GM12873 (cell line): ENCODE measurements around the gene NOX4.

Experiments used
- TF ChIP-seq, protein P1 (sequence below): IDR thresholded peaks from 2 replicates; pipeline ENCODE4 v1.5.1; 2012; ENCODE audit warnings: low read depth, mild to moderate bottlenecking, moderate library complexity, low read length, control low read depth; ENCODE audit not compliant: insufficient read depth; ENCODE audit errors: missing control alignments

NOX4 gene

DNA sequence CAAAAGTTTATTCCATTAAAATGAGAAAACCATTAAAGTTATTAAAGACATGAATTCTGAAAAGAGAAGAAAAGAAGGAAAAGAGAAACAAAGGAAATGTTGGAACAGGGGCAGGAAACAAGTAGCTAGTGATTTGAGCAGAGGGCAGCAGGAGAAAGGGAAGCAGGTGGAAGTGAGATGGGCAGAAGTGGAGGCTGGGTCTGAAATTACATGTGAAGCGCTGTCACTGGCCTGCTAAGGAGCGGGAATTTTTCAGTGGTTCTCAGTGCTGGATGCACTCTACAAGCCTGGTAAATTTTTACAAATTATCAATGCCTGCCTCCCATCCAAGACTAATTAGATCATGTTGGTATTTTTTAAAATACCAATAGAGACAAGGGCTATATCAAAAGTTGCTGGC lies 48.4 kb downstream of the NOX4 start:
- TF ChIP-seq, protein P1, sequence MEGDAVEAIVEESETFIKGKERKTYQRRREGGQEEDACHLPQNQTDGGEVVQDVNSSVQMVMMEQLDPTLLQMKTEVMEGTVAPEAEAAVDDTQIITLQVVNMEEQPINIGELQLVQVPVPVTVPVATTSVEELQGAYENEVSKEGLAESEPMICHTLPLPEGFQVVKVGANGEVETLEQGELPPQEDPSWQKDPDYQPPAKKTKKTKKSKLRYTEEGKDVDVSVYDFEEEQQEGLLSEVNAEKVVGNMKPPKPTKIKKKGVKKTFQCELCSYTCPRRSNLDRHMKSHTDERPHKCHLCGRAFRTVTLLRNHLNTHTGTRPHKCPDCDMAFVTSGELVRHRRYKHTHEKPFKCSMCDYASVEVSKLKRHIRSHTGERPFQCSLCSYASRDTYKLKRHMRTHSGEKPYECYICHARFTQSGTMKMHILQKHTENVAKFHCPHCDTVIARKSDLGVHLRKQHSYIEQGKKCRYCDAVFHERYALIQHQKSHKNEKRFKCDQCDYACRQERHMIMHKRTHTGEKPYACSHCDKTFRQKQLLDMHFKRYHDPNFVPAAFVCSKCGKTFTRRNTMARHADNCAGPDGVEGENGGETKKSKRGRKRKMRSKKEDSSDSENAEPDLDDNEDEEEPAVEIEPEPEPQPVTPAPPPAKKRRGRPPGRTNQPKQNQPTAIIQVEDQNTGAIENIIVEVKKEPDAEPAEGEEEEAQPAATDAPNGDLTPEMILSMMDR: no peak

DNA sequence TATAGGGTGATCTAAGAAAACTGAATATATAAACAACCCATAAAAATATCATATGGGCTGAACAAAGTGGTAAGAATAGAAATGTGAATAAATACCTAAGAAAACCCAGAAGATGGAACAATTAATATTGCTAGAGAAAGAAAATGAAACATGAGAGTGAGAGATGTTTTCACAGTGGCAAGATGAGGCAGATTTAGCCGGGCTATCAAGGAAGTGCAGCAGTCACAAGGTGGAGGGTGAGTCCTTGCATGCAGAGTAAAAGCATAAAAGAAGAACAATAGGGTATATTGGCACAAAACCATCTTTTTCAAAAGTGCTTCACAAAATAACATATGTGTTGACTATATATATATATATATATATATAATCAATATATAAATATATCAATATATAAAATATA lies 49.6 kb downstream of the NOX4 start:
- TF ChIP-seq, protein P1: no peak

DNA sequence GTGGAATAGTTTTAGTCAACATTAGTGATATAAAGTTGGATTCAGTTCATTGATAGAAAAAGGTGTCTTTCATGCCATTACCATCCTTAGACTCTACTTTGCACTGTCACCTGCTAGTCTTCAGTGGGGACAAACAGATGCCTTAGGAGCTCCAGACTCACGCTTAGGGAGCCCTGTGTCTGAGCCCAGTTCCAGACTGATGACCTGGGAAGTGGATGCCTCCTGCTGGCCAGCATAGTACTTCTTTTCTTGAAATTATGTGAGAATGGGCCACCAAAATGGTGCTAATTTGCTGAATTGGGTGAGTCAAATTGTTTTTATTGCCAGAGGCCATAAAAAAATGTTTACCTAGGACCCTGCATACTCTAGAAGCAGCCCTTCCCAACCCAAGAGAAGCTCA lies 53.9 kb downstream of the NOX4 start:
- TF ChIP-seq, protein P1: no peak

DNA sequence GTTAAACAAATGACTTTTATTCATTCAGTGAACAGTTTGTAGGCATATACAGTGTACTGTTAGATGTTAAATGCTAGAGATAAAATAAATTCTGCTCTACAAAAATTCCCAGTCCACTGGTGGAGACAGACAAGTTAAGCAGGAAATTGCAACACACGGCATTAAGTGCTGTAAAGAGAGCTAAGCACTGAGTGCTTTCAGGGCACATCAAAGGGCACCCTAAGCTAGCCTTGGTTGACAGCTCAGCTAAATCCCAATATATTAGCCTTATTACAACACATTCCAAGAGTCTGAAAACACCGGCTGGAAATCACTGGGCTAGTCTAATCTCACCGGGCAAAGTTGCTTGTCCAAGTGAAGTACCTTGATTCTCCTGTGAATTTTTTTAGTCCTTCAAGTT lies 55.1 kb downstream of the NOX4 start:
- TF ChIP-seq, protein P1: no peak

DNA sequence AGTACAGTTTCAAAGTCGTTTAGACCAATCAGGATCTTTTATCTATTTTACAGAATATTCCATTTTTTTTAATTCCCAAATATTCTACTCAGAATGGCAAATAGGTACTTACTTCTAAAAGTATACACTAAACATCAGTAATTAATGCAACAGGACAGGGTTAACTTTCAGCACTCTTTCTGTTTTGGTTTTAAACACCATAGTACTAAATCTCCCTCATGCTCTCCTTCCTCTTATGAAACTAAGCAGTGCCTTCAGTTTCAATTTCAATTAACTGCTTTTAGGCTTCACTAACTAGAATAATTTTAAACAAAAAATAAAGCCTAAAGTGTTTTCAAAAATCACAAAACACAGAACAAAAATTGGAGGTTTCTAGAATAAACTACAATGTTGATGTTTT lies 57.9 kb downstream of the NOX4 start:
- TF ChIP-seq, protein P1: no peak

DNA sequence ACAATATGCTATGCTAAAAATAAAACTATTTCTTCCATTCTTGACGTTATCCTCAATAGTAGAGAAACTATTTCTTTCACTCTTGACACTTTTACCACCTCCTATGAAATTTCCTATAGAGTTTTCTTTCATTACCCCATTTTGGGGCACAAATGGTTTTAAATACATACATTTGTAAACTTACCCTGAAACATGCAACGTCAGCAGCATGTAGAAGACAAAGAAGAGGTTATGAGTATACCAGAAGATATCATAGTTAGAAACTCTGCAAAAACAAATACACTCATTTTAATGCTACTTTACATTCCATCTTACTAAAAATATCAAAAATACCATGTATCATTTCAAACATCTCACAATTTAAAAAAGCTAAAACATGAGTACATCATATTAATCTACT lies 69.5 kb downstream of the NOX4 start:
- TF ChIP-seq, protein P1: no peak

DNA sequence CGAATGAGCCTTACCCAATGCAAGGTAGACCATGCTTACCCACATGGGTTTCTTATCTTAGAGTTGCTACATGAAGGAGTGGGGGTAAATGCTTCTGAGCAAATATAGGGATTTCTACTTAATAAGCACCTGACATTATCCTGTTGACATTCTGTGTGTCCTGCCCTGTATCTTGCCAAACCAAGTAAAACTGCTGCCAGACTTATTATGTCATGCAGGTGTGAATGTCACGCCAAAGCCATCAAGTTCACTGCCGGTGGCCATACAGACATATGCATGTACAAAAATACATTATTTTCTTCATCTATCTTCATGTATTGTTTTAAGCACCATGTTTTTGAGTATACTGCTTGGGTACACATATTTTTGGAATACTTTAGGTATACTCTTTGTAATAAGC lies 70.2 kb downstream of the NOX4 start:
- TF ChIP-seq, protein P1: no peak
